ENCODE results near the gene LRRC75B. TPM values are rescaled to one million over a fixed set of nuclear protein-coding genes. Genes with fewer than 3 reads are reported as not detected.

The LRRC75B gene
- total and polyA plus RNA-seq, 4 donors = 4.4 to 17.9 (median 11.1) TPM

GRCh38 chr22:24590596-24591173 is 2.2 kb downstream of the LRRC75B start:
- peaks cover 0 to 34% (median 9%) of the 10 kb centered on the region in 5 donors for H3K4me1 ChIP-seq (ENCODE audit: control insufficient read depth in 5 of 5, insufficient read depth in 5 of 5, low read length in 5 of 5)
- H3K4me3 ChIP-seq = no peak overlapping the region
- peaks cover 0 to 21% (median 13%) of the 10 kb centered on the region in 4 donors for H3K36me3 ChIP-seq (ENCODE audit: control insufficient read depth in 4 of 4, insufficient read depth in 4 of 4, low read length in 4 of 4)
- WGBS, 2 donors = 98 to 99% methylated on average over 12 of the region's 12 CpGs
- TF ChIP-seq CTCF (IDR thresholded peaks at IDR 0.05; ENCODE audit: control extremely low read depth, extremely low read depth) = no peak
- DNase-seq = no peak
- H3K9me3 ChIP-seq (ENCODE audit: control insufficient read depth in 4 of 4, insufficient read depth in 3 of 4, low read length in 3 of 4) = no peaks in the 10 kb centered on the region
- H3K27ac ChIP-seq (ENCODE audit: low read depth in 1 of 2, low read length in 1 of 2) = no peak overlapping the region
- ATAC-seq (ENCODE audit: insufficient read depth, low FRiP score) = no peak
- H3K27me3 ChIP-seq (ENCODE audit: control insufficient read depth in 3 of 3, insufficient read depth in 3 of 3, low read length in 2 of 3) = no peaks in the 10 kb centered on the region
- no peak overlapping the region for H3K9ac ChIP-seq (ENCODE audit: insufficient read depth in 1 of 2, low read length in 2 of 2)

GRCh38 chr22:24589518-24590030 is 3.3 kb downstream of the LRRC75B start:
- H3K27ac ChIP-seq (ENCODE audit: low read depth in 1 of 2, low read length in 1 of 2) = no peak overlapping the region
- no peak overlapping the region for H3K9ac ChIP-seq (ENCODE audit: insufficient read depth in 1 of 2, low read length in 2 of 2)
- no peak for DNase-seq
- H3K9me3 ChIP-seq (ENCODE audit: control insufficient read depth in 4 of 4, insufficient read depth in 3 of 4, low read length in 3 of 4) = no peaks in the 10 kb centered on the region
- H3K4me3 ChIP-seq = no peak overlapping the region
- peaks cover 0 to 24% (median 9%) of the 10 kb centered on the region in 5 donors for H3K4me1 ChIP-seq (ENCODE audit: control insufficient read depth in 5 of 5, insufficient read depth in 5 of 5, low read length in 5 of 5)
- H3K27me3 ChIP-seq (ENCODE audit: control insufficient read depth in 3 of 3, insufficient read depth in 3 of 3, low read length in 2 of 3) = no peaks in the 10 kb centered on the region
- peaks cover 0 to 25% (median 13%) of the 10 kb centered on the region in 4 donors for H3K36me3 ChIP-seq (ENCODE audit: control insufficient read depth in 4 of 4, insufficient read depth in 4 of 4, low read length in 4 of 4)
- WGBS, 2 donors = 92 to 93% methylated on average over 7 of the region's 7 CpGs
- no peak for TF ChIP-seq CTCF (IDR thresholded peaks at IDR 0.05; ENCODE audit: control extremely low read depth, extremely low read depth)
- no peak for ATAC-seq (ENCODE audit: insufficient read depth, low FRiP score)

- Histone ChIP-seq H3K4me1 (ENCODE audit: control insufficient read depth in 5 of 5, insufficient read depth in 5 of 5, low read length in 5 of 5) (peaks cover 0 to 18% (median 7%) of the 10 kb centered on the region in 5 donors), H3K27me3 (ENCODE audit: control insufficient read depth in 3 of 3, insufficient read depth in 3 of 3, low read length in 2 of 3) (no peaks in the 10 kb centered on the region), H3K36me3 (ENCODE audit: control insufficient read depth in 4 of 4, insufficient read depth in 4 of 4, low read length in 4 of 4) (peaks cover 0 to 25% (median 13%) of the 10 kb centered on the region in 4 donors), H3K4me3 (no peak overlapping the region), H3K9me3 (ENCODE audit: control insufficient read depth in 4 of 4, insufficient read depth in 3 of 4, low read length in 3 of 4) (no peaks in the 10 kb centered on the region), H3K27ac (ENCODE audit: low read depth in 1 of 2, low read length in 1 of 2) (no peak overlapping the region), H3K9ac (ENCODE audit: insufficient read depth in 1 of 2, low read length in 2 of 2) (no peak overlapping the region)
- TF ChIP-seq CTCF (IDR thresholded peaks at IDR 0.05; ENCODE audit: control extremely low read depth, extremely low read depth) = no peak
- 93 to 95% methylated on average over 21 of the region's 21 CpGs for WGBS, 2 donors
- ATAC-seq (ENCODE audit: insufficient read depth, low FRiP score) = no peak
- no peak for DNase-seq
Observed at GRCh38 chr22:24588757-24589481, 4.0 kb downstream of the LRRC75B start.

Data from lung (tissue), 12 donors.